Measurements from ENCODE around the gene CTBP1.

Gene CTBP1

DNA sequence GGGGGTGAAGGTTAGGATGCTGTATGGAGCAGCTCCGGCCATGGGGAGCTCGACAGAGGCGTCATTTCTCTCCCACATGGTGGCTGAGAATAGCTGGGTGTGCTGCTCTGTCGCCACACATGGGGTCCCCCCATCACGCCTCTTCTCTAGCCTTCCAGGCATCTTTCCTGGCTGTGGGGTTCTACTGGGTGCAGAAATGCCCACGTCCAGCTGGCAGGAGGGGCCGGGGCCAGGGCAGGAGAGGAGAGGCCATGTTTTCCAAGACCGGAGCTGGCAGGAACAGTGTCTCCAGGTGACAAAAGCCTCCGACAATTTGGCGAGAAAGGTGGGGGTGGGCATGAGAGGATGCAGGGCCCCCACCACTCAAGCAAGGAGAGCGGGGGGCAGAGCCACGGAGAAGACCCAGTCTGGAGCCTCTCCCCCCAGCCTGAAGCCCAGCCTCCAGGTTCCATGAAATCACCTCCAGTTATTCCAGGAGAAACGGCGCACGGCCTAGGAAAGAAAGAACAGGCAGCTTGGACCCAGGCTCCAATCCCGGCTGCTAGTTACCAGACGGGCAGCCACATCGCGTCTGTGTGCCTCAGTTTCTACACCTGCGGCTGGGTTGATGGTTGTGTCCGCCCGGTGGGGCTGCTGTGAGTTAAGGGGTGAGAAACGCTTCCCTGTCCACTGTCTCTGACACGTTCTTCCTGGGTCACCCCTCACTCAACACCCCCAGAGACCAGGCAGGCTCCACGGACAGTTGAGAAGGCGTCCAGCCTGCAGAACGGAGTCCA, 49.2 kb downstream of the CTBP1 start:
- no peak for DNase-seq (ENCODE audit: low read depth in 3 of 3, low spot score in 1 of 3)

DNA sequence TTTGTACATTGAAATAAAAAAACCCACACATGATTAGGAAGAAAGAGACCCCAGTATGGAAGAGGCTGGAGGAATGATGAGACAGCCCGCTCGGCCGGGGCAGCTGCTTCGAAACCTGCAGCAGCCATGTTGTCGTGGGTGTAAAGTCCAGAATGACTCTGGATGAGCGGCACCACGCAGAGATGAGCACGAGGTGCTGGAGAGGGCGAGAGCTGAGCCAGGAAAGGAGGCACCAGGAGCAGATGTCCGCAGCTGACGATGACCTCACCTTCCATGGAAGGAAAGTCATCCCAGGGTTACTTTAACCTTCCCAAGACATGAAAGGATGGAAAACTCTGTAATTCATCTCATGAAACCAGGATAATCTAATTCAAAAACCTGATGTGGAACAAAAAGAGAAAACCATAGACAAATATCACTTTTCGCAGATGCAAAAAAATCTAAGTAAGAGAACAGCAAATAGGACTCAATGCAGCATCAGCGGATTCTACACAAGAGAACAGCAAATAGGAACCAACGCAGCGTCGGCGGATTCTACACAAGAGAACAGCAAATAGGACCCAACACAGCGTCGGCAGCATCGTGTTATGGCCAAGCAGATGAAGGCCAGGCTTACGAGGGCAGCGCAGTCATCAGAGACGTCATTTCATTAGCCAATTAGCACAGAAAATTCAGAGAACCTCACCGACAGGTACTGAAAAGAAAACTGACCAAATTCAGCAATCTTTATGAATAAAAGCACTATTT, 50.7 kb downstream of the CTBP1 start:
- no peak for DNase-seq (ENCODE audit: low read depth in 3 of 3, low spot score in 1 of 3)

DNA sequence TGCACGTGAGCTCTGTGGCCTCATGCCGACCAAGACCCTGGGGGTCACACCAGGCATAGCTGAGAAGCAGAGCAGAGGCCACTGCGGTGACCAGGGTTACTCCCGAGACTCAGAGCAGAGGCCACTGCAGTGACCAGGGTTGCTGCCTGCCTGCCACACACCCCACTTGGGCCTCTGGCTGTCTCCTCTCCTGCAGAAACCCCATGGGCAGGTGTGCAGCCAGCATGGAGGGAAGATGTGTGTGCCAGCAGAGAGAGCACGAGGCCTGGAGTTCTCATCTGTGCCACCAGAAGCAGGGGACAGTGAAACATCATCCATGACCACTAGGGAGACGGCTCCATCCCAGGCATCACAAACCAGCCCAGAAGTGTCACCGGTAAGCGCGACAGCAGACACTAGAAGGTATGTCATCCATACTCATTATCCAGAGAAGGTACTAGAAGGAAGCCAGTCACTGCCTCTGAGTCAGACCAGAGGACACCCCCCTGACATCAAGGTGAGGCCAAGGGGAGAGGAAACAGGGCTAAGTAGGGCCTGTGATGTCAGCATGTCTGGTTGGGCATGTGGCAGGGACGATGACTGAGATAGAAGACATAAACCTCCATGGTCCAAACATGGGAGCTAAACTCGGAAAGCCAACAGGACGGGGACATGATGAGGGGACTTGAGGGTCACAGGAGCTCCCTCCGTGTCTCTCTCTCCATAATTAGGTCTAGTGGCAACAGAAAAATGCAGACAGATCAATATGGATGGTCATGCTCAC, 52.3 kb downstream of the CTBP1 start:
- no peak for DNase-seq (ENCODE audit: low read depth in 3 of 3, low spot score in 1 of 3)

DNA sequence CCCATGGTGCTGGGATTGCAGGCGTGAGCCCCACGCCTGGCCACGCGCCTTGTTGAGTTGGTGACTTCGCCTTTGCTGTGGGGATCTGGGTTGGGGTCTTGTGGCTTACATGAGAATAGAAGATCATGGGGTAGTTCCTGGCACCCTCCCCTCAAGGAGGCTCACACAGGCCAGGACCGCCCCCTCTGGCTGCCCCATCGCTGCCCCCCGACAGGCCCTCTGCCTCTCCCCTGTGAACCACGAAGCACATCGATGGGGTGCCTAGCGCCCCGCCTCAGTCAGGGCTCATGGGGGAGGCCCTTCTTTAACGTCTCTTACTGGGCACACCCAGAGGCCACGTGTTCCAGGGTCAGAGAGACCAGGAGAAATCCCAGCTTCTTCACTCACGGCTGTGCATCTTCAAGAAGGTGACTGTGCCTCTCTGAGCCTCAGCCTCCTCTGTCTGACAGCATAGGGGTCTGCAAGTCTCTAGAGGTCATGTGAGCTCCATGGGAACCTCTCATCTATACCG, 53.0 kb downstream of the CTBP1 start:
- no peak for DNase-seq (ENCODE audit: low read depth in 3 of 3, low spot score in 1 of 3)

DNA sequence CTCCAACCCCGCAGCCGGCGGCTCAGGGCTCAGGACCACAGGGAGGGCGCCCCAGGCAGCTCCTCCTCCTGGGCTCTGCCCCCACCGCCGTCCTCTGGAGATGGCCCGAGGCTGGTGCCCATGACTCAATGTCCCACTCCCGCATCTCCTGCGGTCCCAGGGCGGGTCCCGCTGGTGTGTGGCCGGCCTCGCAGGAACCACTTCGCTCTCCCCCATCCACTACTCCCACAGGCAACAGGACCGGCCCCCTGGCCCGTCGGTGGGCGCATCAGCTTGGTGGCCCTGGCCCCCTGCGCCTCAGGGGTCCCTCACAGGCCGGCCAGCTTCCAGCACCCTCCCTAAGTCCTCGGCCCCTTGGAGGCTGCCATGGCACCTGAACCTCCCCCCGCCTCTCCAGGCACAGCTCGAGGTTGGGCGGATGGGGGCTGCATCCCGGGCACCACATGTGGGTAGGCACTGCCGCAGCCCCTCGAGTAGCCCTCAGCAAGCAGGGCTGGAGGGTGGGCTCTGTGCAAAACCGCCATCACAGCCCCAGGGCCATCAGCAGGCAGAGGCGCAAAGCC, 53.7 kb downstream of the CTBP1 start:
- no peak for DNase-seq (ENCODE audit: low read depth in 3 of 3, low spot score in 1 of 3)

DNA sequence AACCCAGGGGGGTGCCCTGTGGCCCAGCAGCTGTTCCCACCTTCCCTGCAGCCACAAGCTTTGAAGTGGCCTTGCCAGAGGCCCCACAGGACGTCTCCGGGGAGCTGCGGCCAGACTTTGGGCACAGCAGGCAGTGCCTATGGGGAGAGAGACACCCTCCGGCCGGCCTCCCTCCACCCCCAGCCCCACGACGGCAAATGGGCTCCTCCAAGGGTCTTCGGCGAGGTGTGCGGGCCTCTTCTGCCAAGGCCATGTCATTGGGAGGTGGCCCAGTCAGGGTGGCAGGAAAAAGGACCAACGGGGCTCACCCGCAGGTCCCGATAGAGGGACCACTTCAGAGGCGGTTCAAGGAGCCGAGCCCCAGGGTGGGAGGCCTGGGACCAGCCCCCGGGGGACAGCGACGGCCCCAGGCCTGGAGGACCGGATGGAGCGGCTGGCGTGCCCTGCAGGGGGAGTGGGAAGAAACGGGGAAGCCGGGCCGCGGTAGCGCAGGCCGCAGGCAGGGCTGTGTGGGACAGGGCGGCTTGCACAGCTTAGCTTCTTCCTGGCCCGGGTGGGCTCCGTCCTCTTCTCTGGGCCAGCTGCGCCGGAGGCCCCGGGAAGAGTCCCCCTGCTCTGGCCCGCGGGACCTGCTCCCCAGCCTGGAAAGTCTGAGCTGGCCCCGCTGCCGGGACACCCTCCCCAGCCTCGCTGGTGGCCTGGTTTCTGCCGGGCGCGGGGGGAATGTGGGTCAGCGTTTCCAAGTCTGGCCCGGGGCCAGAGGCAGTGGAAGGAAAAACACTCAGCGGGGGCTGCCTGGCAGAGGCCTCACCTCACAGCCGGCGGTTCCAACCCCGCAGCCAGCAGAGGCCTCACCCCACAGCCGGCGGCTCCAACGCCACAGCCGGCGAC, 54.7 kb downstream of the CTBP1 start:
- DNase-seq (ENCODE audit: low read depth in 3 of 3, low spot score in 1 of 3): no peak

DNA sequence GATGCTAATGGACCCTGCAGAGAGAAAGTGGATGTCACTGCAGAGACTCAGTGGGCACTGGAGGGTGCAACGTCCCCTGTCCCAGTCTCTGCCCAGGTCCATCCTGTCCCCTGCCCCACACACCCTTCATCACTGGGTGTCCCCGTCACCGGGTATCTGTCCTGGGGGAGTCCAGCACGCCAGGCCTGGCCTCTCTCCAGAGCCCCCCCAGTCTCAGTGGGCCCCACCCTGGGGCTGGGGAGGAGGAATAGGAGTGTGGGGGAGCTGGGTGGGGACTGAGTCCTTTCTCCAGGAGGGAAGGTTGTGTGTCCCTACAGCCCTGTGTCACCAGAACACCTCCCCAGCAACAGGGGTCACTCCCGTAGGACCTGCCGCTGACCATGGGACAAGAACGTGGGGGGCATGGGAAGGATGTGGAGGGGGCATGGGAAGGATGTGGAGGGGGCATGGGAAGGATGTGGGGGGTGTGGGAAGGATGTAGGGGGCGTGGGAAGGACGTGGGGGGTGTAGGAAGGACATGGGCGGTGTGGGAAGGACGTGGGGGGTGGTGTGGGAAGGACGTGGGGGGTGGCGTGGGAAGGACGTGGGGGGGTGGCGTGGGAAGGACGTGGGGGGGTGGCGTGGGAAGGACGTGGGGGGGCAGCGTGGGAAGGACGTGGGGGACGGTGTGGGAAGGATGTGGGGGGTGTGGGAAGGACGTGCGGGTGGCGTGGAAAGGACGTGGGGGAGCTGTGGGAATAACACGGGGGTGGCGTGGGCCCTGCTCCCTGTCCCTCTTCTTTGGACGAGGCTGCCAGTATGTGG, 55.5 kb downstream of the CTBP1 start:
- no peak for DNase-seq (ENCODE audit: low read depth in 3 of 3, low spot score in 1 of 3)

DNA sequence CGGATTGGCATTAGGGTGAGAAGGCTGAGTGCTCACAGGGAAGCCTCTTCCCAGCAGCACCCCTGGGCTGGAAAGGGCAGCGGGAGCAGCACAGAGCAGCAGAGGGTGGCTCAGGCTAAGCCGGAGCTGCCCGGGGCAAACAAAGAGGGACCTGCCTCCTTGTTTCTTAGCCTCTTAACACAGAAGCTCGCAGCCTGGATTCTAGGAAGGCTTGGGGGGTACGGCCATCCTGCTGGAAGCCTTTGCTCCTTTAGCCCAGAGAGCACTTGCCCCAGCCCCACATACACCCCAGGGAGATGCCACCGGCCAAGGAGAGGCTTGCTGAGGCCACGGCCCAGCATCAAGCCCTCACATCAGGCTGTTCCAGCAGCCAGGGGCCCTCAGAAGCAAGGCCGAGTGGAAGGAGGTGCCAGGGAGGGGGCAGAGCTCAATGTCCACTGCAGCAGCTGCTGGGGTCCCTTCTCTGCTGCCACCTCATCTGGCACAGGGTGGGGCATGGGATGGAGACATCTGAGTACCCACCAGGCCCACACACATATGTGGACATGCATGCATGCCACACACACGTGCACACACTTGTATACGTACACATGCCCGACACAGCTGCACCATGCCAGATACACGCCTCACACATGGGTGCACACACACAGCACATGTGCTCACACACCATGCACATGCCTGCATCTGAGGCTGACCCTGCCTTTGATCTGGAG, 56.3 kb downstream of the CTBP1 start:
- no peak for DNase-seq (ENCODE audit: low read depth in 3 of 3, low spot score in 1 of 3)

DNA sequence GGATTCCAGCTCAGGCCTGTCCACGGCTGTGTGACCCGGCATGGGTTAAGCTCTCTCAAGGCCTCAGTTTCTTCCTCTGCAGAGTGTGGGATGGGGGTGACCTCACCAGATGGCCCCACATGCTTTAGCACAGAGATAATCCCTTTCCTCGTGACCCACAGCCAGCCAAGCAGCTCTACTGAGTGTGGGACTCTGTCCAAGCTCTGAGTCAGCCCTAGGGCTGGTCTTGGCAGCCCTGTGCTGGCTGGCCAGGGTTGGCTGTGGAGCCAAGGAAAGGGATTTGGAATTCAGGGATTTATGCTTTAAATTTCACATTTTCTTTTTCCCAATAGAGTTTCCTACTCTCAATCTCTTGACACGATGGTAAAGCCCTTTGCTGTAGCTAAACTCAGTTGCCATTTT, 56.8 kb downstream of the CTBP1 start:
- DNase-seq (ENCODE audit: low read depth in 3 of 3, low spot score in 1 of 3): no peak

DNA sequence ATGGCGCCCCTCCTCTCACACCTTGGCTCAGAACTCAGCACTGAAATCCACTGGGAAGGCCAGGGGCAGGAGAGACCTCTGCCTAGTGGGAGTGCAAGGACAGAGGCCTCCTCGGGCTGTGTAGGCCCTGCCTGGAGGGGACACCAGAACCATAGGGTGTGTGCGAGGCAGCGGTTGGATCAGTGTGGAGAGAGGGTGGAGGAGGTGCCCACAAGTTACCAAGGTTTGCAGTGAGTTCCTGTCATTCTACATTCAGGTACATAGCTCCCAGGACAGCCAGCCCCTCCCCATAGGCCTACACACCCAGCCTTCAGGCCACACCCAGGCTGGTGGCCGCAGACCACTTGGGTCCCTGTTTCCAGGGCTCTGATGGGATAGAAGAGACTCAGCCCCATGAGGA, 57.3 kb downstream of the CTBP1 start:
- no peak for DNase-seq (ENCODE audit: low read depth in 3 of 3, low spot score in 1 of 3)

DNA sequence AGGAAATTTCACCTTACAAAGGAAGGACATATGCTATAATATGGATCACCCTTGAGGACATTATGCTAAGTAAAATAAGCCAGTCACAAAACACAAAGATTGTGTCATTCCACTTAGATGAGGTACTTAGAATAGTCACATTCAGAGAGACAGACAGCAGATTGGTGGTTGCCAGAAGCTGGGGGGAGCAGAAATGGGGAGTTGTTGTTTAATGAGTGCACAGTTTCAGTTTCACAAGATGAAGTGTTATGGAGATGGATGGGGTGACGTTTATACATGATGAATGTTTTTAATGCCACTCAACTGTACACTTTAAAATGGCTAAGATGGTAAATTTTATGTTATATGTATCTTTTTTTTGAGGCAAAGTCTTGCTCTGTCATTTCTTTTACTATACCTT, 61.7 kb downstream of the CTBP1 start:
- no peak for DNase-seq (ENCODE audit: low read depth in 3 of 3, low spot score in 1 of 3)

DNA sequence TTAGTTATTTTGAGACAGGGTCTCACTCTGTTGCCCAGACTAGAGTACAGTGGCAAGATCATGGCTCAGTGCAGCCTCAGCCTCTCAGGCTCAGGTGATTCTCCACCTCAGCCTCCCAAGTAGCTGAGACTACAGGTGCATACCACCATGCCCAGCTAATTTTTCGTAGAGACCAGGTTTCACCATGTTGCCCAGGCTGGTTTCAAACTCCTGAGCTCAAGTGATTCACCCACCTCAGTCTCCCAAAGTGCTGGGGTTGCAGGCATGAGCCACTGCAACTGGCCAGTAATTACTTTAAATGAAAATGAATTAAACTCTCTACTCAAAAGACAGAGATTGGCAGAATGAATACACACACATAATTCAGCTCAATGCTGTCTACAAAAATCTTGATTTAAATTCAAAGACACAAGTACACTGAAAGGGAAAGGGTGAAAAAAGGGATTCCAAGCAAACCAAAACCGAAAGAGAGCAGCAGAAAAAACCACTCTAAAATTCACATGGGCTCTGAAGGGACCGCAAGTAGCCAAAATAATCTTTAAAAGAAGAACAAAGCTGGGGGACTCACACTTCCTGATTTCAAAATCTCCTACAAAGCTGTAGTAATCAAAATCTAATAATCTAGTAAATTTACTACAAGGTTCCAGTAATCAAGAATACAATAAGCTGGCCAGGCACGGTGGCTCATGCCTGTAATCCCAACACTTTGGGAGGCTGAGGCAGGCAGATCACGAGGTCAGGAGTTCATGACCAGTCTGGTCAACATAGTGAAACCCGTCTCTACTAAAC, 64.8 kb downstream of the CTBP1 start:
- no peak for DNase-seq (ENCODE audit: low read depth in 3 of 3, low spot score in 1 of 3)

DNA sequence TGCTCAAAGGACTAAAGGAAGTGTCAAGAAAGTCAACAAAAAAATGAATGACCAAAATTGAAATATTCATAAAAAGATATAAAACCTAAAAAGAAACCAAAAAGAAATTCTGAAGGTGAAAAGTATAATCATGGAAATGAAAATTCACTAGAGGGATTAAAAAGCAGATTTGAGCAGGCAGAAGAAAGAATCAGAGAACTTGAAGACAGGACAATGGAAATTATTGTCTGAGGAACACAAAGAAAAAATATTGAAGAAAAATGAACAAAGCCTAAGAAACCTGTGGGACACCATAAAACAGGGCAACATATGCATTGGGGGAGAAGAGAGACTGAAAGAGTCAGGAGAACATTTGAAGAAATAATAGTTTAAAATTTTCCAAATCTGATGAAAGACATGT, 66.6 kb downstream of the CTBP1 start:
- DNase-seq (ENCODE audit: low read depth in 3 of 3, low spot score in 1 of 3): no peak

DNA sequence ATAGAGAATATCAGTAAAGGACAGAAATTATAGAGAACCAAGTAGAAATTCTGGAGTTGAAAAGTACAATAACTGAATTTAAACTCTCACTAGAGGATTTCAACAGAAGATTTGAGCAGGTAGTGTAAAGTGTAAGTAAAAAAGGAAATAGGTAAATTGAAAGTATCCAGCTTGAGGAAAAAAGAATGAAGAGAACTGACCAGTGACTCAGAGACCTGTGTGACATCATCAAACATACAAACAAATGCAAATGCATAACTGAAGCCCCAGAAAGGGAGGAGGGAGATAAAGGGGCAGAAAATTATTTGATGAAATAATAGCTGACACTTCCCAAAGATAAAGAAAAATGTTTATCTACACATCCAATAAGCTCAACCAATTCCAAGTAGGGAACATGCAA, 68.3 kb downstream of the CTBP1 start:
- no peak for DNase-seq (ENCODE audit: low read depth in 3 of 3, low spot score in 1 of 3)

DNA sequence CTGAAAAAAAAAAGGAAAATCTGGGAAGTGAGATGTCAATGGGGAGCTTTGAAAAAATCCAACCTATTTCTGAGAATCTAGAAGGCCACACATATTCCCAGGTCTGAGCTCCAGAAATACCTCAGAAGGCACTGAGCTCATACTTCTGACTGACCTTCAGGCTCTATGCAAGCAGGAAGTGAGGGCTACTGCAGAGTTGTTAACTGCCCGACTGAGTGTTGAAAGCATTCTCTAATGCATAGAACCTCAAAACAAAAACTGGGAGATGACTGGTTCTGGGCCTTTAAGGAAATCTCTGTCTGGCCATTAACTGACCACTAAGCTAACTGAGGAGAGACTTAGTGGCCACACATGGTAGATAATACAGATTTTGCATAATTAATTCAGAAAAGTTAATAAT, 69.0 kb downstream of the CTBP1 start:
- no peak for DNase-seq (ENCODE audit: low read depth in 3 of 3, low spot score in 1 of 3)

DNA sequence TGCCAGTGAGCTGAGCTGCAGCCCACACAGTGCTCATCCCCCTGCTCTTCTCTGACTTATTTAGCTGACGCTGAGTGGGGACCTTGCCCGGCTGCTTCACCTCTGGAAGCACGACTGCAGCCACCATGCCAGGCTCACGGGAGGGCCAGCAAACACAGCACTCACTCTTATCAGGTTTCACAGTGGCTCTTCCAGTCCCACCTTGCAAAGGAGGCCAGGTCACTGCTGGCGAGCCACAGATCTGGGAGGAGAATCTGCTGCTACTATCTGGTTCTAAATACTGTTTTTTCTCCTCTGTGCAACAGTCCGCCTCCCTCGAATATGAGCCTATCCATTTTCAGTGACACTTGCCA, 69.9 kb downstream of the CTBP1 start:
- DNase-seq (ENCODE audit: low read depth in 3 of 3, low spot score in 1 of 3): no peak

DNA sequence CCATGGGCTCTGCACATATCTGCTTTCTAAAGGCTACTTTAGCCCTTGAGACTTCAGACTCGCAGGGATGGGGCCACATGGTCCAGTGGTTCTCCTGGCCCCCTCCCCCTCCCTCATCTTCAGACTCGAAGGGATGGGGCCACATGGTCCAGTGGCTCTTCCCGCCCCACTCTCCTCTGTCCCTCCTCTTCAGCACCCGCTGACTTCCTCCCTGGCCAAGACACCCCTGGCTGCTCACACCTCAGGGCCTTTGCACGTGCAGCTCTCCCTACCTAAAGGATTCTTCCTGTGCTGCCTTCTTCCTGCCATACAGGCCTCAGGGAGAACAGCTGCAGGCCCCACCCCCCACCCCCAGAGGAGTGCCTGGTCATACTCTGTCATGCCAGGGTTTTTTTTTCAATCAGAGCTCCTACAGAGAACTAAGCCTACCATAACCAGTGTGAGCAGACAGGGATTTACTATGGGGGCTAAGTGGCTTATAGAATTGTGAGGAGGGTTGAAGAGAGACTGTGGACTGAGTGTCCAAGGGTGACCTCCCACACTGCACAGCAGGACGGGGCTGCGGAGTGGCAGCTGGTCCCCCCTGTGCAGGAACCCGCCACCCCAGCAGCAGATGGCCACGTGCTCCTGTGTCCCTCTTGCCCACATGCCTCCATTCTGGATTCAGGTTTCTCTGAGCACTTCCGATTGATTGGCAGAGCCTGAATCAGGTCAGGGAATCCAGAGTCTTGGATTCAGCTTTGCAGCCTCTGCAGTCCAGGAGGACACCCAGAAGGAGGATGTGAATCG, 70.4 kb downstream of the CTBP1 start:
- no peak for DNase-seq (ENCODE audit: low read depth in 3 of 3, low spot score in 1 of 3)
